GM19023 (cell line): ENCODE measurements around the gene EPGN.

Experiments used
- ATAC-seq: cut with Tn5 transposase; IDR thresholded peaks from one replicate; pipeline ENCODE4 v1.9.1; 2021; ENCODE audit warnings: mild to moderate bottlenecking, moderate library complexity; ENCODE audit not compliant: unreplicated experiment

Gene EPGN

DNA sequence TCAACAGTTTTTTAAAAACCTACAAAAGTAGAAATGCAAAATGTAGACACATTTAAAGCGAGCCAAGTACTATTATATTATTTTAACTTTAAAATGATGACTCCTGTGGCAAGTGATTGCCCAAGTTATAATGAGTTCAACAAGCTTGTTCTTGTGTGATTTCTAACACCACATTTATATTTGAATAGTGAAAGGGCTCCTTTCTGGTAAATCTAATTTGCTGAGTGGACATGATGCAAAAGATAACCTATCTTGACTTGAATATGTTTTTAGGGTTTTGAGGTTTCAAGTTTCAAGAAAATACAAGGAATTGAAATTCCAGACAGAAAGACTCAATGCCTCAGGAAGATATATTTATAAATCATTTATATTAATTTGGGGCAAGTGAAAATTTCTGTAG is 1.1 kb upstream of the EPGN start:
- no peak for ATAC-seq

DNA sequence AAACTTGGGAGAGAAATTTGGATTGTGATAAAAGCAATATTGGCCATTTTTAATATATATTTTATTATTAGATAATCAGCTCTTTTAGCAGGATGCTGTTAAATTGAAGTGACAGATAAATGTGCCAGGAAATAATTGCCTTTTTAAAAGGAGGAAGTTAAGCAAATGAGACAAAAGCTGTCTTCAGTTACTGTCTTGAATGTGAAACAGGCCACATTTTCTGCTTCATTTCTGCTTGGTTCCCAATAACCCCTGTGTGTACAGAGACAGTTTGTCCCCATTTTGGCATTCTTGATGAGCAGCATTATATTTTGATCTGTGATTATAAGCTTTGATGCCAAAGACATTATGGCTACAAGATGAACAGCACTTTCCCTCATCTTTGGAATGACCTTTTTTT is 953 bp downstream of the EPGN start:
- no peak for ATAC-seq

DNA sequence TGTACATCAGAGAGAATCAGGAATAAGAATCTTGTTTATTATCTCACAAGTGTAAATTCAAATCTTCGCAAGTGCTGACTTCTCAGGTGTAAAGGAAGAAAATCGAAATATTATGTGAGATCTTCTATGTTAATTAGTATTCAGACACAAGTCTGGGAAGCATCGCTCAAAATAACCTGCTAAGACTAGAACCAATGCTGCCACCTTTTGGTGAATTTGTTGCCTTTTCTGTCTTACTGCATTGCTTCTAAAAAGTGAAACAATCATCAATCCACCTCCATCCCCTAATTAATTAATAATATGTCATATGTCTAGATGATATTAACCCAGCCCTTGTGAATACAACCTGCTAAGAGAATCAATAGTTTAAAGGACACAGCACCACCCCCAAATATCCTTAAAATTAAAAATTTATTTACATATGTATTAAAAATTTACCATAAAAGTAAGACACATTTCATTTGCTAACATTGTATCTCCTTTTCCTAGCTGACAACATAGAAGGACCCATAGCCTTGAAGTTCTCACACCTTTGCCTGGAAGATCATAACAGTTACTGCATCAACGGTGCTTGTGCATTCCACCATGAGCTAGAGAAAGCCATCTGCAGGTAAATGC is 3.5 kb downstream of the EPGN start:
- ATAC-seq: peak; percentile 50

DNA sequence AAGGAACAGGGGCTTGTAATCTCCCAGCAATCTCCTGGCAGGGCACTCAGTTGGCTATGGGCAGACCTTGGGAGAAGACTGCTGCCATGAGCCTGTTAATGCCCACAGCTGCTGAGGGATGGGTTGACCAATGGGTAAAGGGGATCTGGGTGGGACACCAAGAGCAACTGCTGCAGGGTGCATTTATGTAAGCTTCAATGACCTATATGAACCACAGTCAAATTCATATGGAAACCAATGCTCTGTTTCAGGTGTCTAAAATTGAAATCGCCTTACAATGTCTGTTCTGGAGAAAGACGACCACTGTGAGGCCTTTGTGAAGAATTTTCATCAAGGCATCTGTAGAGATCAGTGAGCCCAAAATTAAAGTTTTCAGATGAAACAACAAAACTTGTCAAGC is 6.1 kb downstream of the EPGN start:
- ATAC-seq: no peak

DNA sequence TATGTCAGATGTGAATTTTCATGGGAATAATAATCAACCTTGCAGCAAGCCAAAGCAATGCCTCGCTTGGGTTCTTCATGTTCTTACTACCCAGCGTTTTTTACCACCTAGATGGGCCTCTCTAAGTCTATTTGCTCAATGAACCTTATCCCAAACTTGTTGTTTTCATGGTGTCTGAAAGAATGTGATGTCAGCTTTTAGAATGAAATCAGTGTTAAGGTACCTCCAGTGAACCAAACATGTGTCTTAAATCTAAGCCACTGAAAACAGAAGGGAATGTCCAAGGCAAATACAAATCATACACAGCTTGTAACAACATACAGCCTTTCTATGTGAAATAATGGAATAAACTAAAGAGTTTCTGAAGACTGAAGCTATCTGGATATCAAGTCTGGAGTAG is 6.7 kb downstream of the EPGN start:
- no peak for ATAC-seq

DNA sequence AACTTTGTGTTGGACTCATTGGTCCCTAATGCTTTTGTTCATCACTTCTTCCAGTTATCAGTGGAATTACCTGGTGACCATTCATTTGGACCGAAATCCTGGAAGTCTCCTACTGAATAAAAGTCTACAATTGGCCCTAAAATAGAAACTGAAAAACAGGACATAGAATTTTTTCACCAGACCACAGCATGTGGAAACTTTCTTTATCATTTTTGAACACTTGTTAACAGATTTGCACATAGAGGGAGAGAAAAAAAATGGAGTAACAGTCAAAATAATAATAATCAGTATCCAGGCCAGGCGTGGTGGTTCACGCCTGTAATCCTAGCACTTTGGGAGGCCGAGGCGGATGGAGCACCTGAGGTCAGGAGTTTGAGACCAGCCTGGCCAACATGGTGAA is 7.1 kb downstream of the EPGN start:
- ATAC-seq: no peak

DNA sequence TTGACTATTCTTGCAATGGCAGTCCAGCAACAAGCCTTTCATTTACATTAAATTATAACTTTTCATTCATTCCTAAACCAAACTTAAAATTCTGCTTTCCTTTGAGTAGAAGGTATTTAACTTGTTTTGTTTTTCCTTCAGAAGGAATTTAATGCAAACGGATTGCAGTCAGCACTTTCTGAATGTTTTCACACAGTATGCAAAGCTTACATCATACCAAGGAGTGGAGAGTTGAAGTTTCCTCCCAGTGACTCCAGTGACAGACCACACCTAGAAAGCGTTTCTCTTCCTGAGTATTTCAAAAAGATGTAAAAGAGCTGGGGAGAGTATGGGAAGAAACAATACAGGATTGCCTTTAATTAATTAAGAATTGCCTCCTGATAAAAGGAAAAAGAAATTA is 8.1 kb downstream of the EPGN start:
- ATAC-seq: no peak

DNA sequence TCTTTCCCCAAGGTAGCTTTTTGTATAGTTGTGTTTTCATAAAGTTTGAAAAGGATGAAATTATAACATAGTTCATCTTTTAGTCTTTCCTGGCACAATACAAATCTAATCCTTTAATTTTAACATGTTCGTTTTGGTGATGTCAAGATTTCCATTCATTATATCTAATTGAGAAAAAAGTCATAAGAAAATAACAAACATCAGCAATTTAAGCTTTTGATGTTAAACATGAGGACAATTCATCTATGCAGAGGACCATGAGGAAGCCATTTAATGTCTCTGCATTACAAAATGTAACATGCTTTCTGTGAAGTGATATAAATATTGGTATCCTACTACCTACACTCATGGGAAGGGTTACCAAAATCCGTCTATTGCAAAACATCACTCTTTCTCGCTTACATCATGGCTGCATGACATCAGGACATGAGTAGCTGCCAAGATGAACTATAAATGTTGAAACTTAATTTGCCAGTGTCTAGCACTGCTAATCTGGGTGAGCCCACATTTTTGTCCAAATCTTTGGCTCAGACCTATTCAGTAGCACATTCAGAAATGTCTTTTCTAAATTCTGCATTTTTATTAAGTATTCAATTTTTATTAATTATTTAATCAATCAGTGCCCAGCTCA is 9.5 kb downstream of the EPGN start:
- ATAC-seq: no peak

DNA sequence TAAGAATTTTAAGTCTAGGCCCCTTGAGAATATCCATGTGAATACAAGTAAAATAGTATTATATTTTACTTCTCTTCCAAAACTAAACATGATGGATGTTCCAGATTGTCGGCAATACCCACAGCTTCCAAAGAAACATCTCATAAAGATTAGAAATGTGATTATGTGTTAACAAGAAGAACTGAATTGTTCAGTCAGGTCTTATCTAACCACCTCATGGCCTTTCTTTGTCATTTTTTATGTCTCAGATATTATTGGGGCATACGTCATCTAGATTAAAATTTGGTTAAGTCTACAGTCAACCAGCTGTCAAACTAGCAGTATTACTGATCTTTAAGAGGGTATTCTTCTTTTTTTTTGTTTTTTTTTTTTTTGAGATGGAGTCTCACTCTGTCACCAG is 10.0 kb downstream of the EPGN start:
- no peak for ATAC-seq

DNA sequence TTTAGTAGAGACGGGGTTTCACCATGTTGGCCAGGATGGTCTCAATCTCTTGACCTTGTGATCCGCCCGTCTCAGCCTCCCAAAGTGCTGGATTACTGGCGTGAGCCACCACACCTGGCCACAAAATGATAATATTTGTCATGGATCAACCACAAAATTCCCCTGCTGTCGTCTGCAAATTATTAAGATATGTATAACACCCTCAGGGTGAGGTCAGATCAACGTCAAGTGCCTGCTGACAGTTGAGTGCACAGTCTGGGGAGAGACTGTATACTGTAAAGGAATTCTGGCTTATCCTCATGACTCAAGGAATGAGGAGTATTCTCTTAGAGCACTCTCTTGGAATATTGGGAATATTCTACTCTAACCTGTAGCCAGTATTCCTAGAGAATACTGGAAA is 11.2 kb downstream of the EPGN start:
- no peak for ATAC-seq

DNA sequence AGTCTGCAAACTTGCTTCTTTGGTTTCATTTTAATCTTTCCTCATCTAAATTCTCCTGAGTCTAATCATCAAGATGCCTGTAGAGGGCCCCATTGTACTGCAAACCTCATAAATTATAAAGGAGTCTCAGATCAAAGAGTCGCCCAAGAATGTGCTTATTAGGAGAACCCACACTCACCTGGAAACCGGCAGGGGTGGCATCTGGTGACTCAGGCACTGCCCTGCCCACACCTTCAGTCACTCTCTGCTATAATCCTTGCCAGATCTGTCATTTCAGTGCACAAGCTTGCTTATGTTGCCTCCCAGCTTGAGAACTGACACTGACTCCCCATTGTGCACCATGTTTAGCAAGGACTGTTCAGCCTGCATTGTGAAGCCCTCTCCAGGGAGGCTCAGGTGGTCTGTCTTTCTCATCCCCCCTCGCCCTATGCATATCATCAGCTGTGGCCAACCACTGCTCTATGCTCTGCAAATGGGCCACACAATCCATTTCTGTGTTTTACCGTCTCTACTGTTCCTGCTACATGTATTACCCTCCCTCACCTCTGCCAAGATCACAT is 12.4 kb downstream of the EPGN start:
- ATAC-seq: peak; percentile 88

DNA sequence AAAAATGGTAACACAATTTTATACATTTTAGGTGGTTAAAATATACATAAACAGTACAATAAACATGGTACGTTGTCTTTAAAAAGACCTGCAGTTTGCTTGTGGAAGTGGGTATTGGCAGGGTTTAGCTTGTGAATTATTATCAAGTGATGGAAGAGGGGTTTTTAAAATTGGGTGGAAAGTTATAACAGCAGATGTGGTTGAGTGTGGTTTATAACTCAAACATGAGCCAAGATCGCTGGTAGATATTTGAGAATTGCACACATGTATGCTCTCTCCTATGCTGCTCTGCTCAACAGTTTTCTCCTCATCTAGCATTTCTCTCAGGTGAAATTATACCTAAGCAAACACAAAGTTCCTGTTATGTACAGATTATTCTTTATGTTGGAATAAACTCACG is 14.0 kb downstream of the EPGN start:
- ATAC-seq: no peak

DNA sequence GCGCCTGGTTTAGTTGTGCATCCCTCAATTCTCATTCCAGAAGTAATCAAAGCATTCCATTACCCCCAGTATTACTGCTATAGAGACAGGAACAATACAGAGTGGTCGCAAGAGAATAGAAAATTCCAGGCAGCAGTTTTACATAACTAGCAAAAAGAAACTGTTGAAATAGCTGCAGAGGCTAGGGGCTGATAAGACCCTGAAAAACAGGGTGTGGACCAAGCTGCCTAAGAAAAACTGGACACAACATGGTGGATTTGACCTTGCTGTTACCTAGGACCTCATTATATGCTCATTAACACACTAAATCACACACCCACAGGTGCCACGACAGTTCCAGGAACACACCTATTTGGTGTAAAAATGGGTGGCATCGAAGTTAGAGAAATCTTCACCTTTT is 15.4 kb downstream of the EPGN start:
- no peak for ATAC-seq

DNA sequence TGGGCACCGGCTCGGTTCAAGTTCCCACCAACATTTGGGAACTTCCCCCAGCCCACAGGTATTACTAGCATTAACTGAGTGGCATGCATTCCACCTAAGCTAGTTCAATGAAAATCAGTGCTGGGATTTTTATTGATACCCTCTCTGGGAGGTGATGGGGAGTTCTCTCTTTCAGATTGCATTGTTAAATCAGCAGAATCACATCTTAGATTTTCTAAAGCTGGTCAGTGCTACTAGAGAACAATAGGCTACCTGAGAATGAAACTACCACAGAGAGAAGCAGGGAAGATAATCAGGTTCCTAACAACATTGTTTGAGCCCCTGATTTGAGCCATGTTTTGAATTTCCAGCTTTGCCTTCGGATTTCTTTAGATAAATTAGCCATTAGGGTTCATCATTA is 16.0 kb downstream of the EPGN start:
- no peak for ATAC-seq

DNA sequence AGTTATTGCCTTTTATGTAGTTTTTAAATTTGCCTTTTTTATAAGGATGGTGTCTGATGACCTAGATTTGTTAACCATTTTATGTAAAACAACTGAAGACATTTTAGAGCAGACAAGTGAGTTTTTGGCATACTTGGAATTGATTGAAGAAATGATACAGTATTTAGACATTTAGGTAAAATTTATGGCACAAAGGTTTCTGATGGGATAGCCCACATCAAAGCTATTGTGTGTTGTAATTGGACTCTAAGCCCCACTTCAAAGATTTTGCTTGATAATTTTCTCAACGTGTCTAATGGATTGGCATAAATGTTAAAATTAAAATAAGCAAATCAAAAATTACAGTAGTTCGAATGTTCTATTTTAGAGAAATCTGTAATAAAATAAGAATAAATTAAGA is 17.6 kb downstream of the EPGN start:
- ATAC-seq: no peak

DNA sequence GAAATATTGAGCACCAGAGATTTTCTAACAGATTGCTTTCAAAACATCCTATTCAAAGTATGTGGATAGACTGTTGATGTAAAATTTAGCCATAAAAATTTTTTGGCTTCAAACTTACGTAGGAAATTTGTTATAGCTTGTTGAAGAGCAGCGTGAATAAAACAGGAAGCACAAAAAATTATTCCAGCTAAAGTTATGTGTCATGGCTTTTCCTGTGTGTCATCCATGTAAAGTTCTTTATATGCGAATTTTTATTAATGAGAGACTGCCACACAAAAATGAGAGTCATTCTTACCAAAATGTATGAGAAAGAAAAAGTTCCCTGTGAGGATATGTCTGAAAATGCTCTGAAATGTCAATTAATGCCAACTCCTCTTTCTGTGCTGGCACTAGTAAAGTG is 19.5 kb downstream of the EPGN start:
- no peak for ATAC-seq

DNA sequence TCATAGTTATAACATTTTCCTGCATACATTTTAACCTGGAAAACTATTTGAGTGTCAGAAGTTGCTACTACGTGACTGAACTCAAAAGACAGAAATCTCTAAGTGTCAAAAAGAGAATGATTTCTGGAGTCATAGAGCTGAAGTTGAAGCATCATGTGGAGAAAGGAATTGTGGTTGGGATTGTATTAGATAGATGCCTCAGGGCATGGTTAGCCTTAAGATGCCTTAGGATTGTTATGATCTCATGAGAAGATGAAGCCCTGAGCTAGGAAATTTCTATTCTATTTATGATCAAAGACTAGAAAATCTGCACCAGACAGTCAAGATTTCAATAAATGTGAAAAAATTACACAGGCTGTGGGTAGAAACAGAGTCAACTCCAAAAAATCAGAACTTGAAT is 20.2 kb downstream of the EPGN start:
- no peak for ATAC-seq

DNA sequence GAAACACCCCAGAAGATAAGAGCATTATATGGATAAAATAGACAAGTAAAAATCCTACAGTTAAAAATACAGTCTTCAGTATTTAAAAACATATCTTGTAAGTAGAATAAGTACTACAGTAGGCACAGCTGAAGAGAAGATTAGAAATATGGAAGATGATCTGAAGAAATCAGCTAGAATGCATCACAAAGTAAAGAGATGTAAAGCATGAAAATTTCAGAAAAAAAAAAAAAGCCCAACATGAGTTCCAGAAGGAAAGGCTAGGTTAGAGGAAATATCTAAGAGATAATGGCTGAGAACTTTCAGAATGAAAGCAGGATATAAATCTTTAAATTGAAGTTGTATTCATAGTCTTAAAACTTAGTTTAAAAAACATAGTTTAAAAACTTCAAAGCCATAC is 21.0 kb downstream of the EPGN start:
- no peak for ATAC-seq

DNA sequence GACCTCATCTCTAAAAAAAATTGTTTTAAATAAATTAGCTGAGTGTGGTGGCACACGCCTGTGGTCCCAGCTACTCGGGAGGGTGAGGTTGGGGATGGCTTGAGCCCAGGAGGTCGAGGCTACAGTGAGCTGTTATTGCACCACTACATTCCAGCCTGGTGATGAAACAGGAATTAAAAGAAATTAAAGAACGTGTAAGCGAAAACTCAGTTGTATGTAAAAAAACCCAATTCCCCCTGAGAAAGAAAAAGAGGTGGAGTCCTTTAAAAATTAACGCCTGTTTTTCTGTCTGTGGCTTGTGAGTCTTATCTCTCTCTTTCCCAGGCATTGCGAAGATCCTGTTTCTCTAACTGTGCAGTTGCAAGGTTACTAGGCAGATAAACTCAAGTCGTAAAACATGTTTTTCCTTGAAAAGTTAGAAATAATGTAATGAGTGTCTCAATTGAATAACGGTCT is 22.1 kb downstream of the EPGN start:
- no peak for ATAC-seq

DNA sequence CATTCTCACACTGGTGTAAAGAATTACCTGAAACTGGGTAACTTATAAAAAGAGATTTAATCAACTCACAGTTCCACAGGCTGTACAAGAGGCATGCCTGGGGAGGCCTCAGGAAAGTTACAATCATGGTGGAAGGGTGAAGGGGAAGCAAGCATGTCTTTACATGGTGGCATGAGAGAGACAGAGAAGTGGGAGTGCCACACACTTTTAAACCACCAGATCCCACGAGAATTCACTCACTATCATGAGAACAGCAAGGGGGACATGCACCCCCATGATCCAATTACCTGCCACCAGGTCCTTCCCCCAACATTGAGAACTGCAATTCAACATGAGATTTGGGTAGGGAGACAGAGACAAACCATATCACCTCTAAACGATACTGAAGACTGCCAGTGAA is 23.0 kb downstream of the EPGN start:
- ATAC-seq: no peak

DNA sequence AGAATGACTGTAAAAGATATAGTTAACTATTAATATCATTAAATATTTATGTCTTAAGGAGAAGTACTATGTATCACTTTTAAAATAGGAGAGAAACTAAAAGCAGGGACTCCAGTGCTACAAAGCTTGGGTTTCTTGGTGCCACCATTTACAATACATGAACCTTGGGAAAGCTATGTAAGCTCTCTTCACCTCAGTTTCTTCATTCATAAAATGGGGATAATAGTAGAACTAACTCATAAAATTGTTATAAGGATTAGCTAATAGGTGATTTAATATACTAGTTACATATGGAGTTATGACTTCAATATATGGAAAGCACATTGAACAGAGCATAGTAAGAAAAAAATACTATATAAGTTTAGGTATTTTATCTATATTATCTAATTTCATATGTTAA is 23.7 kb downstream of the EPGN start:
- no peak for ATAC-seq

DNA sequence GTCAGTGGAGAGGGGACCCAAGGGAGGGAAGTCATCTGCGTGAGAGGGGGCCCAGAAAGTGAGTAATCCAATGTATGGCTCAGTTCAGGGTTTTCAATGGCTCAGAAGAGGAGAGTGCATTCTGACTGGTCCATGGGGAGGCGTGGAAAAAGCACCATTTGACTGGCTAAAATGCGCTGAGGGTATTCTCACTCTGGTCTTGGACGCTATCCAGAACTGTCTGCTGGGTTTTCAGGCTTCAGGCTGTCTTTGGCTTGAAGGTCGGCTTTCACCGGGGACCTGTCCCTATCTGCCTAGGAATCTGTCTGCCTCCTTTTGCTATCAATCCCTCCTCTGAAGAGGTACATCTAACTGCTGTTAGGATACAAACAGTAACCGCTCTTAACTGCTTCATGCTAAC is 26.4 kb downstream of the EPGN start:
- ATAC-seq: no peak
